ENCODE results near the gene IL17REL.

IL17REL gene

GRCh38 chr22:49999946-50000586, 12.5 kb downstream of the IL17REL start:
- no peaks in the 10 kb centered on the region for H3K27me3 Mint-ChIP-seq
- H3K9me3 Mint-ChIP-seq = no peaks in the 10 kb centered on the region
- no peak for ATAC-seq (replicated peaks; ENCODE audit: extremely low read depth, poor library complexity, severe bottlenecking)
- H3K27ac Mint-ChIP-seq (ENCODE audit: low read depth) = no peak overlapping the region
- no peak for DNase-seq (ENCODE audit: low spot score in 2 of 2)
- no peaks in the 10 kb centered on the region for H3K36me3 Mint-ChIP-seq (ENCODE audit: insufficient read depth)
- H3K4me1 Mint-ChIP-seq = peaks cover 3% of the 10 kb centered on the region
- H3K4me3 Mint-ChIP-seq = no peak overlapping the region

- no peaks in the 10 kb centered on the region for H3K9me3 Mint-ChIP-seq
- H3K27me3 Mint-ChIP-seq = no peaks in the 10 kb centered on the region
- H3K27ac Mint-ChIP-seq (ENCODE audit: low read depth) = no peak overlapping the region
- DNase-seq (ENCODE audit: low spot score in 2 of 2) = no peak
- H3K36me3 Mint-ChIP-seq (ENCODE audit: insufficient read depth) = no peaks in the 10 kb centered on the region
- no peak for ATAC-seq (replicated peaks; ENCODE audit: extremely low read depth, poor library complexity, severe bottlenecking)
- H3K4me3 Mint-ChIP-seq = no peak overlapping the region
- H3K4me1 Mint-ChIP-seq = peaks cover 6% of the 10 kb centered on the region
These were observed 13.3 kb downstream of the IL17REL start for GRCh38 chr22:49999063-49999945.

GRCh38 chr22:49998718-49999062, 13.9 kb downstream of the IL17REL start:
- Mint-ChIP-seq H3K27me3 (no peaks in the 10 kb centered on the region), H3K4me3 (peak overlapping the region; percentile 7), H3K27ac (ENCODE audit: low read depth) (no peak overlapping the region), H3K4me1 (peaks cover 6% of the 10 kb centered on the region), H3K9me3 (no peaks in the 10 kb centered on the region), H3K36me3 (ENCODE audit: insufficient read depth) (no peaks in the 10 kb centered on the region)
- no peak for DNase-seq (ENCODE audit: low spot score in 2 of 2)
- no peak for ATAC-seq (replicated peaks; ENCODE audit: extremely low read depth, poor library complexity, severe bottlenecking)

- Mint-ChIP-seq H3K4me3 (peak overlapping the region; percentile 7), H3K27me3 (no peaks in the 10 kb centered on the region), H3K4me1 (peaks cover 10% of the 10 kb centered on the region), H3K27ac (ENCODE audit: low read depth) (no peak overlapping the region), H3K9me3 (no peaks in the 10 kb centered on the region), H3K36me3 (ENCODE audit: insufficient read depth) (no peaks in the 10 kb centered on the region)
- no peak for DNase-seq (ENCODE audit: low spot score in 2 of 2)
- ATAC-seq (replicated peaks; ENCODE audit: extremely low read depth, poor library complexity, severe bottlenecking) = no peak
These were observed 14.4 kb downstream of the IL17REL start for GRCh38 chr22:49997932-49998717.

GRCh38 chr22:49997251-49997599, 15.3 kb downstream of the IL17REL start:
- Mint-ChIP-seq H3K4me3 (no peak overlapping the region), H3K27me3 (no peaks in the 10 kb centered on the region), H3K9me3 (no peaks in the 10 kb centered on the region), H3K4me1 (peaks cover 14% of the 10 kb centered on the region), H3K36me3 (ENCODE audit: insufficient read depth) (no peaks in the 10 kb centered on the region), H3K27ac (ENCODE audit: low read depth) (no peak overlapping the region)
- DNase-seq (ENCODE audit: low spot score in 2 of 2) = no peak
- ATAC-seq (replicated peaks; ENCODE audit: extremely low read depth, poor library complexity, severe bottlenecking) = no peak

GRCh38 chr22:49996518-49997250, 15.9 kb downstream of the IL17REL start:
- Mint-ChIP-seq H3K9me3 (no peaks in the 10 kb centered on the region), H3K27ac (ENCODE audit: low read depth) (no peak overlapping the region), H3K4me3 (no peak overlapping the region), H3K27me3 (no peaks in the 10 kb centered on the region), H3K36me3 (ENCODE audit: insufficient read depth) (no peaks in the 10 kb centered on the region), H3K4me1 (peaks cover 14% of the 10 kb centered on the region)
- ATAC-seq (replicated peaks; ENCODE audit: extremely low read depth, poor library complexity, severe bottlenecking) (no peak), DNase-seq (ENCODE audit: low spot score in 2 of 2) (no peak)

- no peak overlapping the region for H3K27ac Mint-ChIP-seq (ENCODE audit: low read depth)
- peaks cover 3% of the 10 kb centered on the region for H3K27me3 Mint-ChIP-seq
- no peak for ATAC-seq (replicated peaks; ENCODE audit: extremely low read depth, poor library complexity, severe bottlenecking)
- H3K9me3 Mint-ChIP-seq = peaks cover 2% of the 10 kb centered on the region
- no peak for DNase-seq (ENCODE audit: low spot score in 2 of 2)
- H3K36me3 Mint-ChIP-seq (ENCODE audit: insufficient read depth) = no peaks in the 10 kb centered on the region
- no peak overlapping the region for H3K4me3 Mint-ChIP-seq
- peaks cover 14% of the 10 kb centered on the region for H3K4me1 Mint-ChIP-seq
These were observed 16.4 kb downstream of the IL17REL start for GRCh38 chr22:49996119-49996517.

- H3K27me3 Mint-ChIP-seq = peaks cover 9% of the 10 kb centered on the region
- DNase-seq (ENCODE audit: low spot score in 2 of 2) = no peak
- no peak overlapping the region for H3K4me3 Mint-ChIP-seq
- H3K27ac Mint-ChIP-seq (ENCODE audit: low read depth) = no peak overlapping the region
- H3K36me3 Mint-ChIP-seq (ENCODE audit: insufficient read depth) = peaks cover 1% of the 10 kb centered on the region
- ATAC-seq (replicated peaks; ENCODE audit: extremely low read depth, poor library complexity, severe bottlenecking) = no peak
- H3K4me1 Mint-ChIP-seq = peaks cover 14% of the 10 kb centered on the region
- peaks cover 7% of the 10 kb centered on the region for H3K9me3 Mint-ChIP-seq
These were observed 17.0 kb downstream of the IL17REL start for GRCh38 chr22:49995361-49996118.

GRCh38 chr22:49995041-49995360, 17.6 kb downstream of the IL17REL start:
- no peak for ATAC-seq (replicated peaks; ENCODE audit: extremely low read depth, poor library complexity, severe bottlenecking)
- DNase-seq (ENCODE audit: low spot score in 2 of 2) = no peak
- H3K4me1 Mint-ChIP-seq = peaks cover 14% of the 10 kb centered on the region
- peaks cover 7% of the 10 kb centered on the region for H3K9me3 Mint-ChIP-seq
- H3K27me3 Mint-ChIP-seq = peaks cover 9% of the 10 kb centered on the region
- H3K4me3 Mint-ChIP-seq = no peak overlapping the region
- H3K27ac Mint-ChIP-seq (ENCODE audit: low read depth) = no peak overlapping the region
- peaks cover 2% of the 10 kb centered on the region for H3K36me3 Mint-ChIP-seq (ENCODE audit: insufficient read depth)

GRCh38 chr22:49994361-49995040, 18.1 kb downstream of the IL17REL start:
- peaks cover 2% of the 10 kb centered on the region for H3K36me3 Mint-ChIP-seq (ENCODE audit: insufficient read depth)
- peaks cover 9% of the 10 kb centered on the region for H3K27me3 Mint-ChIP-seq
- DNase-seq (ENCODE audit: low spot score in 2 of 2) (no peak), ATAC-seq (replicated peaks; ENCODE audit: extremely low read depth, poor library complexity, severe bottlenecking) (no peak)
- H3K27ac Mint-ChIP-seq (ENCODE audit: low read depth) = no peak overlapping the region
- peaks cover 7% of the 10 kb centered on the region for H3K9me3 Mint-ChIP-seq
- H3K4me3 Mint-ChIP-seq = no peak overlapping the region
- H3K4me1 Mint-ChIP-seq = peaks cover 14% of the 10 kb centered on the region

- Mint-ChIP-seq H3K4me1 (peaks cover 14% of the 10 kb centered on the region), H3K27me3 (peaks cover 11% of the 10 kb centered on the region), H3K36me3 (ENCODE audit: insufficient read depth) (peaks cover 2% of the 10 kb centered on the region), H3K27ac (ENCODE audit: low read depth) (peak overlapping the region; percentile 13), H3K4me3 (no peak overlapping the region), H3K9me3 (peaks cover 7% of the 10 kb centered on the region)
- DNase-seq (ENCODE audit: low spot score in 2 of 2) (no peak), ATAC-seq (replicated peaks; ENCODE audit: extremely low read depth, poor library complexity, severe bottlenecking) (no peak)
These were observed 18.8 kb downstream of the IL17REL start for GRCh38 chr22:49993649-49994360.
